Globus pallidus (tissue), 1 donor: ENCODE measurements around the gene TRPC5OS.

Experiments used
- DNase-seq: peaks from one replicate; pipeline ENCODE4 v3.0.0-alpha.2; 2015; ENCODE audit warnings: low spot score

Gene TRPC5OS

GRCh38 chrX:111875881-111876280 lies at the start of gene TRPC5OS:
TSS of gene TRPC5OS (plus strand) at chrX:111876181. CDS start at chrX:111901850, 25,669 bp downstream.
- no peak for DNase-seq

GRCh38 chrX:111829345-111829744 lies 46.6 kb upstream of the TRPC5OS start:
- no peak for DNase-seq

- DNase-seq = no peak
Observed at GRCh38 chrX:111830571-111830970, 45.4 kb upstream of the TRPC5OS start.

GRCh38 chrX:111831343-111831742 lies 44.6 kb upstream of the TRPC5OS start:
- DNase-seq = no peak

DNA sequence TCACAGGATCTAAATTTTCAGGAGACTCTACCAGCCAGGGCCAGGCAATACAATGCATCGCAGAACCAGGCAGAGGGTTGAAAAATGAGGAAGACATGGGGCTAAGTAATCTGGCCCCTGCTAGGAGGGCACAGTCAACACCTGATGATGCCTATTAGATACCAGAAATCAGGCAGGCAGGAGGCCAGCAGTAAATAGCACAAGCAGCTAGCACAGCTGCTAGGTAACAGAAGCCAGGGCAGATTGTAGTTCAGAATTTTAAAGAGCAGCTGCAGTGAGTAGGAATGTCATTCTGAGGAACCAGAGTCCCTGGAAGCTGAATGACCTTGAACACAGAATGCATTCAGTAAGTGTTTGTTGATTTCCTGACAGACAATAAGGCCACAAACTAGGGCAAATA lies 38.8 kb upstream of the TRPC5OS start:
- no peak for DNase-seq

GRCh38 chrX:111847491-111848133 lies 28.4 kb upstream of the TRPC5OS start:
- DNase-seq = no peak

DNA sequence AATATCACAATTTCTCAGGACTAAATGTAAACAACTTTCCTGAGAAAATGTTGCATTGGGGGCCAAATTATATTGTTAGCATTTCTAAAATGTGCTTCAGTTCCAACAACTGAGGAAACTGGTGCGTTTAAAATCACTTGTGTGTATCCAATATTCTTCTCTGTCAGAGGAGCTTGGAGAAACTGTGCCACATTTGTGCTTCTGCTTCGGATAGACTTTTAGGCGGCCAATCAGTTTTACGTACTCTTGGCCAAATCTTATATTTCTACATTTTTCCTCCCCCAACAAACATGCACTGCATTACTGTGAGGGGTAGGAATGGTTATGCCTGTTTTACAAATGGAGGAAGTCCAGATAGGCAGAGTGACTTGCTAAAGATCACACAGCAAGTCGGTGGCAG lies 27.4 kb upstream of the TRPC5OS start:
- no peak for DNase-seq

- DNase-seq = no peak
Observed at GRCh38 chrX:111850975-111851374, 25.0 kb upstream of the TRPC5OS start.

- DNase-seq = no peak
Observed at GRCh38 chrX:111854556-111855490, 21.2 kb upstream of the TRPC5OS start.

DNA sequence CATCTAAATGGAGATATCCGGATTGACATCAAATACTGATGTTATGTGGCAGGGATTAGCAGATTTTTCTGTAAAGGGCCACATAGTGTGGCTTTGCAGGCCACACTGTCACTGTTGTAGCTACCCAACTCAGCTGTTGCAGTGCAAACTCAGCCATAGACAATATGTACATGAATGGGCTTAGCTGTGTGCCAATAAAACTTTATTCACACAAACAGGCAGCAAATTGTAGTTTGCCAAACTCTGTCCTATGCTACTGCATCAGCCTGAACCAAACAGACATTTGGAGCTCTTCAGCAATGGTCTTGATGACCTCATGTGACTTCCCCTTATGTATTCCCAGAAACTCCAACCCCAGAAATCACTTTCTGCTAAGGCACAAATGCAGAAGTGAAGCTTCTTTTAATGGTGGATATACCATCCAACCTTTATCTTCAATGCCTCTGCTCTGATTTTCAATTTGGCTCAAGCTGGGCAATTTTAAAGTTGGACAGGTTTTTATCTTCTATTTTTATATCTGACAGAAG lies 18.4 kb upstream of the TRPC5OS start:
- no peak for DNase-seq

- no peak for DNase-seq
Observed at GRCh38 chrX:111861605-111862004, 14.4 kb upstream of the TRPC5OS start.

DNA sequence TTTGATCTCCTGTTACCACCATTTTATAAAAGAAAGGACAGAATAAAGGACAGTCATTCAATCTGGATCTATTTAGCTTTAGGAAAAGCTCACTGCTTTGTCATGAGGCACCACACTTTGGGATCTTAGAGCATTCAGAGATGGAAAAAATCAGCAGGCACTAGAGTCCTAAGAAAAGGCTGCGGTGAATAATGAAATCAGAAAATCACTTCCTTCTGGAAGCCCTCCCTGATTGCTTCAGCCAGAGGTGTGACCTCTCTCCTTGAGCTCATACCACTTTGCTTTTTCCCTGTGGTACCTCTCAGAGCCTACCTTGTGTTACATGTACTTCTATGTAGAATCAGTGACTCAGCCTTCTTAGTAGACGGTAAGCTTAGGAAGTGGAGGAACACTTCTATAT lies 8.7 kb upstream of the TRPC5OS start:
- no peak for DNase-seq

- peak; percentile 7 for DNase-seq
Observed at GRCh38 chrX:111868726-111869638, 7.0 kb upstream of the TRPC5OS start.

DNA sequence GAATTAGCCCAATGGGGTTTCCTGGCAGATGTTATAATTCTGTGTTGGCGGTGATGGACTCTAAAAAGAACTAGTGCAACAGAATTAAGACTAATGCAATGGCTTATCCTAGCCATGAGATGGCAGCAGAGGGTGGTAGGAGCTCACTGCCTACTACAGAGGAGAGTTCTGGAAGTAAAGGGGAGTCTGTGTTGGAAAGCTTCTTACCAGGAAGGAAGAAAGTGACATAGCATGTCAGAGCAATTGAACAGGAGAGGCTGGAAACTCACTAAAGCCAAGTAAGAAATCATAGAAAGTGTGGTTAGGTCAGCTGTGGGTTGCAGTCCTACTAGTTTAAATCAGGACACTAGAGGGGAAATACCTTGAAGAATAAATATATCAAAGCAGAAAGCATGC lies 6.3 kb upstream of the TRPC5OS start:
- DNase-seq = peak; percentile 38

GRCh38 chrX:111874241-111874640 lies 1.7 kb upstream of the TRPC5OS start:
- DNase-seq = no peak

- no peak for DNase-seq
Observed at GRCh38 chrX:111876646-111877045, 665 bp downstream of the TRPC5OS start.

DNA sequence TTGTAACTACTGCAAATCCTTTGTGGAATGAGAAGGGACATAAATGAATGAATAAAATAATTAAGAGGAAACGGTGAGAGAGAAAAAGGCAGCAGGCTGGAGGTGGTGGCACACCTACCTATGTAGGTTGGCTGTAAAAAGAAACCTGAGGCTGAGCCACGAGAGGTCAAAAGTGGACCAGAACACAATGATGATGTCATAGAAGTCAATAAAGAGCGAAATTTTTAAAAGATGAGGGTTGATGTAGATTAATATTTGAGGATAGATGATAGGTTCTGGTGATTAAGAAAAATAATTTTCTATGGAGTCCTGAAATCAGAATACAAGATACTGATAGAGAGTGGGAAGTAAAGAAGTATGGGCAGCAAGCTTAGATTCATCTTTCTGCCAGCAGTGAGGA lies 1.7 kb downstream of the TRPC5OS start:
- DNase-seq = no peak

- no peak for DNase-seq
Observed at GRCh38 chrX:111880735-111881134, 4.8 kb downstream of the TRPC5OS start.

DNA sequence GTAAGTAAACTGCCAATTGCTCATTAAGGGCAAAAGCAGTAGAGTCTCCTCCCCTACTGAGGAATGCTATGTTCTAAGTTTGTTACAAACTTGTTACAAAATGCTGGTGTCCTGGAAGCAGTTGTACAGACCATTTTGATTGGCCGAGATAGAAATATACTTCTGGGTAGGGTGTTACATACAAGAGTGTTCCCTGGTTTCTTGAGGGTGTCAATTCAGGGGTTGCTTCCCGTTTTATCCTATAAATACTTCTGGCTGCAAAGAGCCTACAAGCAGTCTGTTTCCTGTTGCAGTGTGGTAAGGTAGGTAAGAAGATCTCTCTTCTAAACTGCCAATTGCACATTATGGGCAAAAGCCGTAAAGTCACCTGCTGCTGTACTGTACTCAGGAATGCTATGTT lies 5.7 kb downstream of the TRPC5OS start:
- no peak for DNase-seq

DNA sequence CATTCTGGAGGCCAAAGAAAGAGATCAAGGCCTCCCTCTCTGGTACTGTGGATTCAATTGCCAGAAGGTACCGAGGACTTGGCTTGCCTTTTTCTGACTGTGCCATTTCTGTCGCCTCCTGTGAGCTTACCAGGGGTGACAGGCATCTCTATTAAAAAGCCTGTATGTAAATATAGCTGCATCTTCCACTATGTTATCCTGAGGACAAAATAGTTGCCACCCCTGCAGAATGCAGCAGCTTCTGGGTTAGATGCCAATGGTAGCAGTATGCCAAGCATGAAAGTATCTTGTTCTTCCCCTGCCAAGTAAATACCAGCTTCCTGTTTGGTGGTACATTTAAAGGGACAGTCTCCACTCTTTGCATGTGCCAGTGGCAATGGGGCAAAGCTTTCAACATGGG lies 10.7 kb downstream of the TRPC5OS start:
- DNase-seq = no peak

DNA sequence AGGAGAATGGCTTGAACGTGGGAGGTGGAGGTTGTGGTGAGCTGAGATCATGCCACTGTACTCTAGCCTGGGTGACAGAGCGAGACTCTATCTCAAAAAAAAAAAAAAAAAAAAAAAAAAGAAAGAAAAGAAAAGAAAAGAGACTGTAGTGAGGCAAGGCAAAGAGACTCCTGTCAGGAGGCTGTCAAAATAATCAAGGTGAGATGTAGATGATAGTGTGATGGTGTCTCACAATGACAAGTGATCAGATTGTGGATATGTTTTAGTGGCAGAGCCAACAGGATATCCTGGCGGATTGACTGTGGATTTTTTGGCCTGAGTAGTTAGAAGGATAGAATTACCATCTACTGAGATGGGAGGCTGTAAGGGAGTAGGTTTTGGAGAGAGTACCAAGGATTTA lies 12.6 kb downstream of the TRPC5OS start:
- no peak for DNase-seq

DNA sequence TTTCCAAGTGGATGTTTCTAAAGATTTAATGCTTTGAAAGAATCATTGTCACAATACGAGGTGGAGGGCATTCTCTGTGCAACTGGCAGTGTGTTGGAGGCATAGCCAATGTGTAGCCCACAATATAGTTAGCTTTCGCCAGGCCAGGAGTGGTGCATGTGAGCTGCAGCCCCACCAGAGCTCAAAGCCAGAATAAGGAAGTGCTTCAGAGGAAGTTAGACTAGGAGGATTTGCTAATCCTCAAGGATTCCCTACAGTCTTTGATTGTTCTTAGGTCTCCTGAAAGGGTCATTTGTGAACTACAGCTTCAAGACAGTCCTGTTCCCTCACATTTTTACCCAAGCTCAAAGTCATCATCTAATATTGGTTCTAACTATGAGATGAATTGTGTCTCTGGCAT lies 16.4 kb downstream of the TRPC5OS start:
- DNase-seq = no peak
